HG03558 (cell line): ENCODE results near the gene SAG.

Source experiments
- ATAC-seq: cut with Tn5 transposase; IDR thresholded peaks from one replicate; pipeline ENCODE4 v1.9.1; 2021; ENCODE audit warnings: moderate number of reproducible peaks; ENCODE audit not compliant: unreplicated experiment; ENCODE audit errors: extremely low read depth

SAG gene

DNA sequence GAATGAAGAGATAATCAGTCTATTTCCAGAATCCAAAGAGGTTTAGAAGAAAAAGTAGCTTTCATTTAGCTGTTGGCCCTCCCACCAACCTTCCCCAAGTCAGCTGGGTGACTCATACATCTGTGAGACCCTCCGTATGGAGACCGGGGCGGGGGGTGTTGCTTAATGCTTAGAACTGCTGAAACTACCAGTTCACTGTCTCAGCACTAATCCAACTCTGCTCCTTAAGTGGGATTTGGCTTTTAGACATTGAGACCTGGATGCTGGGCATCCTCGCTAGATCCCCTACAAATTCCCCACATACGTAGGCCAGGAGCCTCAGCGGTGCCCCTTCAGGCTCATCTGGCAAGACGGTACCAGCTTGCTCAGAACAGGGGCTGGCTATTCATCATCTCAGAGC, at the start of gene SAG:
SAG (plus strand) TSS at position 252 of the 400 bp plus-strand sequence. CDS start 1,374 bp downstream, outside the sequence.
- no peak for ATAC-seq

GRCh38 chr2:233258211-233258610, 49.4 kb upstream of the SAG start:
- no peak for ATAC-seq

DNA sequence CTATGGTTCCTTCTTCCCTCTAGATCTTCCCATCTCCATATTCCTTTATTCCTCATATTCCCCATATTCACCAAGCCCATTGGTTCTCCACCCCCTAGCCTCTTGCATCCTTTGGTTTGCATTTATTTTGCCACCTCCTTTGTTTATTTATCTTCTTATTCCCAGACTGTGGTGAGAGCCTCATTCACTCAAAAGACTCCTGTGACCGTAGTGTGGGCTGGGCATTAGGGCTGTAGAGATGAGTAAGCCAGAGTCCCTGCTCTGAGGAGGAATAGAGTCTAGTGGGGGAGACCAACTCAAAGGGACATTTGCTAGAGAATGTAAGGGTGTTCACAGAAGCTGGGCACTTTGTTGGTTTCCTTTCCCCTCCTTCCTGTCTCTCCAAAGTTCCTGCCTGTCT, 47.9 kb upstream of the SAG start:
- no peak for ATAC-seq

DNA sequence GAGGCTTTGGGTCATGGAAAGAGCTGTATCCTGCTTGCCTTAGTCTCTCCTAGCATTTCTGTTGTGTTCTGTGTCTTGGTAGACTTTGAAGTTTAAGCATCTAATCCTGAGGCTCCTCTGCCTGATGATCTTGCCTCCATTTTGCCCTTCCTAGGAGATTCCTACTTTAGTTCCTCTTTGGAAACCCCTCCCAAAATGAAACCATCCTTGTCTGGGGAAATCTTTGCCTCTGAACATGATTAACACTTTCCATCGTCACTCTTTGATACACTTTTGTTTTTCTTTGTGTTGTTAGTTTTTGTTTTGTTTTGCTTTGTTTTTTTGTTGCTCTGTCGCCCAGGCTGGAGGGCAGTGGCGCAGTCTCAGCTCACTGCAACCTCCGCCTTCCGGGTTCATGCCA, 47.0 kb upstream of the SAG start:
- no peak for ATAC-seq

- ATAC-seq: no peak
Measured at GRCh38 chr2:233261819-233262555, 45.6 kb upstream of the SAG start.

- no peak for ATAC-seq
Measured at GRCh38 chr2:233262562-233262961, 45.1 kb upstream of the SAG start.

GRCh38 chr2:233263045-233263570, 44.5 kb upstream of the SAG start:
- no peak for ATAC-seq

DNA sequence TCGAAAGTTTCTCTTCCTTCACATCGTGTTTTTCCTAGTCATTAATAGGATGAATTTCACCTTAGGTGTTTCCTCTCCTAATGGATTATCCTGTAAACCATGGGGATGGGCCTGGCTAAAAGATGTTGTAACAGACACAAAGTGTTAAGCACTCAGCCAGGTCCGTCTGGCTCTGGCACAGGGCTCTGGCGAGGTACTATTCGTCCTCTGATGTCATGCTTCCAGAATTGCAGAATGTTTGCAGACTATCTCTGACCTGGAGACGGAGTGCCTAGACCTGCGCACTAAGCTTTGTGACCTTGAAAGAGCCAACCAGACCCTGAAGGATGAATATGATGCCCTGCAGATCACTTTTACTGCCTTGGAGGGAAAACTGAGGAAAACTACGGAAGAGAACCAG, 42.9 kb upstream of the SAG start:
- ATAC-seq: no peak

DNA sequence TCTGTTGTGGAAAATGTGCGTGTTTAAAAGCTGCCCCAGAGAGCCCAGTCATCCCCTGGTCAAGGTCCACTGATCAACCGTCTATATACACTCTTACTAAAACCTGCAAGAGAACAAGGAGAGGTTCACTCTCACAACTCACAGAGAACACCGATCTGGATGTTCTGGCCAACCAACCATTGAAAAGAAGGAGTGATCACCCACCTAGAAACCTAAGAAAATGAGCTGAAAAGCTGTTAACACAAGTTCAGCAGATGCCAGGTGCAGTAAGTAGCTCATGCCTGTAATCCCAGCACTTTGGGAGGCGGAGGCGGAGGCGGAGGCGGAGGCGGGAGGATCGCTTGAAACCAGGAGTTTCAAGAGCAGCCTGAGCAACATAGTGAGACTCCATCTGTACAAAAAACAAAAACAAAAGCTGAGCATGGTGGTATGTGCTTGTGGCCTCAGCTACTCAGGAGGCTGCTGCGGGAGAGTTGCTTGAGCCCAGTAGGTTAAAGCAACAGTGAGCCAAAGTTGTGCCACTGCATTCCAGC, 41.7 kb upstream of the SAG start:
- no peak for ATAC-seq

- no peak for ATAC-seq
Measured at GRCh38 chr2:233266481-233266880, 41.1 kb upstream of the SAG start.

- ATAC-seq: peak; percentile 59
Measured at GRCh38 chr2:233267516-233268245, 39.9 kb upstream of the SAG start.

- ATAC-seq: no peak
Measured at GRCh38 chr2:233270366-233270765, 37.2 kb upstream of the SAG start.

GRCh38 chr2:233270951-233271350, 36.7 kb upstream of the SAG start:
- ATAC-seq: no peak

GRCh38 chr2:233271693-233272092, 35.9 kb upstream of the SAG start:
- no peak for ATAC-seq

GRCh38 chr2:233273120-233273519, 34.5 kb upstream of the SAG start:
- no peak for ATAC-seq

DNA sequence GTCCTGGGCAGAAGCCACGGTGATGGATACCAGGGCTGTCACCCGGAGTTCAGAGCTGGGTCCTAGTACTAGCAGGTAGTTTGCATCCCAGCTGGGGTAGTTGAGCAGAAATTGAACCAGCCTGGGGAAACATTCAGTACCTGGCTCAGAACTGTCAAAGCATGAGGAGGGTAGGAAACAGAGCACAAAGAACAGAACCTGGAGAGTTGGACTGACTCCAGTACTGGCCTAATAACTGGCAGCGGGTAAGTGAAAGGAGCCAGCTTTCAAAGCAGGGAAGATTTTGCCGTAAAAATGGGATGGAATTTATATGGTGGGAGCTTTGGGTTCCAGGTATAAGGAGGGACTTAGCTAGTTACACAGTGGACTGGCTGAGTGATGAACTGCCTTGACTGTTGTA, 32.4 kb upstream of the SAG start:
- no peak for ATAC-seq

DNA sequence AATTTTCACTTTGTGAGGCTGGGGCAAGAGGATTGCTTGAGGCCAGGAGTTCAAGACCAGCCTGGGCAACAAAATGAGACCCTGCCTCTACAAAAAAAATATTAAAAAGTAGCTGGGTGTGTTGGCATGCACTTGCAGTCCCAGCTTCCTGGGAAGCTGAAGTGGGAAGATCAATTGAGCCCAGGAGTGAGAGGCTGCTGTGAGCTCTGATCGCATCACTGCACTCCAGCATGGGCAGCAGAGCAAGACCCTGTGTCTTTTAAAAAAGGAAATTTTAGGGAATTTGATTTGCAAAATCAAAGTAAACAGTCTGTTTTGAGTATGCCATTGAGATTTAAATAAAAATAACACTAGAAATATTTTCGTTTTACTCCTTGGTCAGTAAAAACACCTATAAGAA, 28.7 kb upstream of the SAG start:
- no peak for ATAC-seq

GRCh38 chr2:233280114-233280693, 27.4 kb upstream of the SAG start:
- ATAC-seq: no peak

GRCh38 chr2:233281553-233281952, 26.1 kb upstream of the SAG start:
- no peak for ATAC-seq

GRCh38 chr2:233281992-233282603, 25.5 kb upstream of the SAG start:
- ATAC-seq: no peak

DNA sequence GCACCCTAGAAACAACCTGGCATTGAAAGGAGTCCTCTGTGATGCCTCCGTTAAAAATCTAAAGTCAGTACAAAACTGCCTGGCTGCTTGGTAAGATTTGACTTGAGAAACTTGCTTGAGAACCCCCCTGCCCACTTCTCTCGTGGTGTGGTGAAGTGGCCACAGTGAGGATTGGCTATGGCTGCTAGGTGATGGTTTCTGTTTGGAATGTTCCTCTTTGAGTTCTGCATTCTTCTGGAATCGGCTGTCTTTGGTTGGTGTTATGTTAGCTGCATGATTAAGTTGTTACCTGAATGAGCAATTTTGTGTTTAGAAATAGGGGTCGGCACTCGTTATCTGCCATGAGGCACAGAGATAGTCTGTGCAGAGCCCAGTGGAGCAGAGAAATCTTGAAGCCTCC, 21.7 kb upstream of the SAG start:
- no peak for ATAC-seq
